Duodenal mucosa (tissue), 2 donors: ENCODE data around the gene RER1.

Experiments used
- H3K27ac ChIP-seq: one replicate; pipeline ENCODE4 v1.7.0; 2013; ENCODE audit warnings: low read depth, low read length
- H3K27me3 ChIP-seq, 2 donors: one replicate each; pipeline ENCODE4 v1.7.0; 2013; ENCODE audit warnings: low read length in 2 of 2, control low read depth in 1 of 2; ENCODE audit not compliant: insufficient read depth in 2 of 2, control insufficient read depth in 1 of 2
- H3K36me3 ChIP-seq, 2 donors: one replicate each; pipeline ENCODE4 v1.7.0; 2013; ENCODE audit warnings: low read length in 2 of 2, control low read depth in 1 of 2; ENCODE audit not compliant: insufficient read depth in 2 of 2, control insufficient read depth in 1 of 2
- H3K4me1 ChIP-seq, 2 donors: one replicate each; pipeline ENCODE4 v1.7.0; 2013; ENCODE audit warnings: low read length in 2 of 2, control low read depth in 1 of 2; ENCODE audit not compliant: insufficient read depth in 2 of 2, control insufficient read depth in 1 of 2
- H3K4me3 ChIP-seq, 2 donors: one replicate each; pipeline ENCODE4 v1.7.0; 2013; ENCODE audit warnings: low read length in 2 of 2, low read depth in 1 of 2
- H3K9ac ChIP-seq, 2 donors: one replicate each; pipeline ENCODE4 v1.7.0; 2013; ENCODE audit warnings: low read length in 2 of 2, low read depth in 1 of 2
- H3K9me3 ChIP-seq, 2 donors: one replicate each; pipeline ENCODE4 v1.7.0; 2013; ENCODE audit warnings: low read length in 2 of 2, control low read depth in 1 of 2; ENCODE audit not compliant: control insufficient read depth in 1 of 2

The RER1 gene

DNA sequence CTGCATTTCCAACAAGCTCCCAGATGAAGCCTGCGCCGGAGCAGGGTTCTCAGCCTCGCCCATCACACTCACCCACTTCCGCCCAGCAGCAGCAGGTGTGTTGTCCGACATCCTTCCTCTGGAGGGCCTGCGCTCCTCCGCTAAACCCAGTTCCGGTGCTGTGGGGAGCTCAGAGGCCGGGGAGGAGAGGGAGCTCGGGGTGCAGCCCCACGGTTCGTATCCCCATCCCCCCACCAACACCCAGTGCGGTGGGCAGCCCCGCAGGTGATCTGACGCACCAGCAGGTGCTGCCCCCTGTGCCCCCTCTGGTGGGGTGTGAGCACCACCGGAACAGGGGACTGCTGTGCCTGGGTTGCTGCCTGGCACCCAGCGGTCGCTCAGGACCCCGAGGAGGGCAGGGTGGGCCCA is 24.2 kb downstream of the RER1 start:
- no peak overlapping the region for H3K27ac ChIP-seq
- peak overlapping the region; percentile 25 to 29 for H3K9ac ChIP-seq
- H3K9me3 ChIP-seq = no peaks in the 10 kb centered on the region
- peak overlapping the region; percentile 63 to 65 for H3K4me3 ChIP-seq
- no peaks in the 10 kb centered on the region for H3K36me3 ChIP-seq
- H3K27me3 ChIP-seq = peaks cover 0 to 22% of the 10 kb centered on the region in 2 donors
- peaks cover 27 to 36% of the 10 kb centered on the region in 2 donors for H3K4me1 ChIP-seq

DNA sequence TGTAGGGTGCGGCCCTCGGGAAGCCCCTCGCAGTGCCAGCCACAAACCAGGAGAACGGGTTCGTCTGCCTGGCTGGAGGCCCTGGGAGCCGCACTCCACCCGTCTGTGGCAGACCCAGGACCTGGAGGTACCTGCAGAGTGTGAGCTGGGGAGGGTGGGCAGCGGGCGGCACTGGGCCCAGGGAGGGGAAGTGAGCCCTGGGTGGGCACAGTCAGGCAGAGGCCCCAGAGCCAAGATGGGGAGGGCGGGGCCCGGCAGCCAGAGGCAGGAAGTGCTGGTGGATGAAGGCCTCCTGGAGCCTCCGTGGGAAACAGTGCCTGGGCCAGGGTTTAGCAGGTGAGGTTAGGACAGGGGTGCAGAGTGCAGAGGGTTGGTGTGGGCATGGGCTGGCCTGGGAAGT is 24.8 kb downstream of the RER1 start:
- Histone ChIP-seq H3K9me3 (no peaks in the 10 kb centered on the region), H3K27me3 (peaks cover 0 to 22% of the 10 kb centered on the region in 2 donors), H3K36me3 (no peaks in the 10 kb centered on the region), H3K27ac (no peak overlapping the region), H3K4me3 (peak overlapping the region; percentile 63 to 65), H3K4me1 (peaks cover 27 to 35% of the 10 kb centered on the region in 2 donors), H3K9ac (peak overlapping the region; percentile 25 to 29)

DNA sequence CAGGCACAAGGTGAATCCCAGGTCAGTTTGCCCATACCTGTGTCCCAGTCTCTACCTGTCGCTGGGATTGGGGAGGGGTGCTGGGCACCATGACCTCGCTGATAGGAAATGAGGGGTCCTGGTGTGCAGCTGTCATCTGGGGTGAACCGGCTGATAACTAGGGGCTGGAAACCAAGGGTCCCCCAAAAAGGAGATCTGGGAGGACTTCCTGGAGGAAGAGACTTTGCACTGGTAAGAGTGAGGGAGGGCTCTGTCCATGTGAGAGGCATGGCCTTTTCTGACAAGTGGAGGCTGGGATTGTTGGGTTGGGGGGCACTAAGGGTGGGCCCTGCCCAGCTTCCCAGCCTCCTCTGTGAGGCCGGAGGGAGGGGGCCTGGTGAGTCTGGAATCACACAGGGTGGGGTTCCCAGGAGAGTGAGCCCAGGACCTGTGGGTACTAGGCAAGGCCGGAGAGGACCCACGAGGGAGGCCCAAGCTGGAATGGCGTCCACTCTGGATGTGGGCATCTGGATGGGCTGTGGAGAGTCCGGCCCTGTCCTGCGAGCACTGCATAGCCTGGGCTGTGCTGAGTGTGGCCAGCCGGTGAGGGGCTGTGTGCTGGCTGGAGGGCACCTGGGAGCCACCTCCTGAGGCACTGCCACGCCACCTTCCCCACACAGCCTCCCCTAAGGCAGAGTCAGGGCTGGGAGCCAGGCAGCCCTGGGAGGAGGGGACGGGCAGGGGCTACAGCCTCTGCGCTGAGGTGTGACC is 25.6 kb downstream of the RER1 start:
- Histone ChIP-seq H3K36me3 (no peaks in the 10 kb centered on the region), H3K27me3 (peaks cover 0 to 22% of the 10 kb centered on the region in 2 donors), H3K9me3 (no peaks in the 10 kb centered on the region), H3K4me1 (peaks cover 22 to 28% of the 10 kb centered on the region in 2 donors), H3K27ac (no peak overlapping the region), H3K4me3 (no peak overlapping the region), H3K9ac (no peak overlapping the region)

GRCh38 chr1:2417833-2418225 is 26.2 kb downstream of the RER1 start:
- H3K9ac ChIP-seq = no peak overlapping the region
- H3K4me1 ChIP-seq = peaks cover 22 to 28% of the 10 kb centered on the region in 2 donors
- no peaks in the 10 kb centered on the region for H3K36me3 ChIP-seq
- no peak overlapping the region for H3K27ac ChIP-seq
- peaks cover 0 to 22% of the 10 kb centered on the region in 2 donors for H3K27me3 ChIP-seq
- H3K4me3 ChIP-seq = no peak overlapping the region
- H3K9me3 ChIP-seq = no peaks in the 10 kb centered on the region

DNA sequence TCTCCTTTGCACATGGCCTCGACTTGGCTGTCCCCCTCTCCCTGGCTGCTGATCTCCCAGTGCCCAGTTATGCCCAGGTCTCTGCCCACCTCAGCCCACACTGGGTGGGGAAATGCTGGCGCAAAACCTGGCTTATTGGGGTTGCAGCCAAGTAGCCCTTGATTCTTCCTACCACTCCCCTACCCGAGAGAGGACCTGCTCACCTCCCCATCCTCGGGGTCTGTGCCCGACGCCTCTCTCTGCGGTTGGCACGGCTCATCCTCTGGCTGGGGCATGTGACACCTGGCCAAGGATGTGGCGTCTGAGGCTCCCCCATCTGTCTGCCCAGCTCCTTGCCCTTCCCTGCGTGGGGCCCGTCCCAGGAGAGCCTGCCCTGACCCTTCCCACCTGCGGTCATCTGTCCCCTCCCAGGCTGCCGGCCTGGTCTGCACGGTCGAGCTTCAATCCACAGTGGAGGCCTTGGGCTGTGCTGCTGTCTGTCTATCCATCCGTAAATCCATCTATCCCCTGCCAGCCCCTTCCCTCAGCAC is 27.2 kb downstream of the RER1 start:
- H3K36me3 ChIP-seq = no peaks in the 10 kb centered on the region
- H3K4me3 ChIP-seq = no peak overlapping the region
- H3K9ac ChIP-seq = no peak overlapping the region
- peaks cover 0 to 6% of the 10 kb centered on the region in 2 donors for H3K9me3 ChIP-seq
- H3K27ac ChIP-seq = no peak overlapping the region
- peaks cover 16 to 20% of the 10 kb centered on the region in 2 donors for H3K4me1 ChIP-seq
- peaks cover 0 to 22% of the 10 kb centered on the region in 2 donors for H3K27me3 ChIP-seq

GRCh38 chr1:2419416-2419815 is 27.8 kb downstream of the RER1 start:
- H3K36me3 ChIP-seq = no peaks in the 10 kb centered on the region
- peaks cover 0 to 6% of the 10 kb centered on the region in 2 donors for H3K9me3 ChIP-seq
- no peak overlapping the region for H3K27ac ChIP-seq
- H3K4me1 ChIP-seq = peaks cover 11 to 15% of the 10 kb centered on the region in 2 donors
- peaks cover 0 to 22% of the 10 kb centered on the region in 2 donors for H3K27me3 ChIP-seq
- no peak overlapping the region for H3K9ac ChIP-seq
- H3K4me3 ChIP-seq = no peak overlapping the region

DNA sequence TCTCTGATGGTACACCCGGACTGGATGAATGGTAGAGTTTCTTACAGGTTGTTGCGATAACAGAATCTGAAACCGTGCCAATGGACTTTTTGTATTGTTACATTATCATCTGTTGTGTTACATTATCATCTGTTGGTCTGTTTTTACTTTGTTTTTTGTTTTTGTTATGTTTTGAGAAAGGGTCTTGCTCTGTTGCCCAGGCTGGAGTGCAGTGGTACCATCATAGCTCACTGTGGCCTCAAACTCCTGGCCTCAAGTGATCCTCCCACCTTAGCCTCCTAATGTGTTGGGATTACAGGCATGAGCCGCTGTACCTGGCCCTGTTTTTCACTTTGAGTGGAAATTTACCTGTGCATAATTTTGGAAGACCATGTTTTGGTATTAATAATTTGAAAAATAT is 30.9 kb downstream of the RER1 start:
- Histone ChIP-seq H3K9me3 (peaks cover 0 to 6% of the 10 kb centered on the region in 2 donors), H3K36me3 (no peaks in the 10 kb centered on the region), H3K4me1 (no peaks in the 10 kb centered on the region), H3K4me3 (no peak overlapping the region), H3K9ac (no peak overlapping the region), H3K27ac (no peak overlapping the region), H3K27me3 (peaks cover 0 to 15% of the 10 kb centered on the region in 2 donors)

GRCh38 chr1:2425892-2426291 is 34.3 kb downstream of the RER1 start:
- Histone ChIP-seq H3K4me3 (no peak overlapping the region), H3K9ac (no peak overlapping the region), H3K27me3 (no peaks in the 10 kb centered on the region), H3K9me3 (peaks cover 12 to 13% of the 10 kb centered on the region in 2 donors), H3K4me1 (no peaks in the 10 kb centered on the region), H3K36me3 (no peaks in the 10 kb centered on the region), H3K27ac (no peak overlapping the region)

DNA sequence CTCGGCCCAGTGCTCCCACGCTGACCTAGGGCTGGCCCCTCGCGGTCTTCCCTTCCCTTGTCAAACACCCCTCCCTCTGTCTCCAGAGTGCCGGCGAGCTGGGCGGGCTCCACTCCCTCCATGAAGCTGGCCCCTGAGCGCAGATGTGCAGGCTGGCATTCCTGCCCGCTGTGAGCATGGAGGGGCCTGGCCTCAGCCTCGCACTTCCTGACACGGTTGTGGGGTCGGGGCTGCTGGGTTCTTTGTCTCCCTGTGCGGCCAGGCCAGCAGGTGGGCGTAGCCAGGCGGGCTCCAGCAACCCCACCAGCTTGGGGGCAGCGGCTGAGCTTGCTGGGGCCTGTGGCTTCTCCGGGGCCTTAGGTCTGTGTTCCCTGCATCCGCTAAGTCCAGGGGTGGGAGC is 34.9 kb downstream of the RER1 start:
- H3K36me3 ChIP-seq = no peaks in the 10 kb centered on the region
- no peak overlapping the region for H3K27ac ChIP-seq
- H3K4me3 ChIP-seq = no peak overlapping the region
- no peak overlapping the region for H3K9ac ChIP-seq
- no peaks in the 10 kb centered on the region for H3K27me3 ChIP-seq
- H3K9me3 ChIP-seq = peaks cover 12 to 13% of the 10 kb centered on the region in 2 donors
- H3K4me1 ChIP-seq = no peaks in the 10 kb centered on the region

- Histone ChIP-seq H3K36me3 (no peaks in the 10 kb centered on the region), H3K9me3 (peaks cover 12 to 13% of the 10 kb centered on the region in 2 donors), H3K4me3 (no peak overlapping the region), H3K4me1 (no peaks in the 10 kb centered on the region), H3K9ac (no peak overlapping the region), H3K27ac (no peak overlapping the region), H3K27me3 (no peaks in the 10 kb centered on the region)
Observed at GRCh38 chr1:2427051-2427450, 35.4 kb downstream of the RER1 start.
